Measurements from ENCODE around the gene SLC6A4. TPM values are rescaled to one million over a fixed set of nuclear protein-coding genes. Genes with fewer than 3 reads are reported as not detected.

Gene SLC6A4
- total and polyA plus RNA-seq, 2 experiments from 2014 or later, result 0.06 to 0.14 TPM

DNA sequence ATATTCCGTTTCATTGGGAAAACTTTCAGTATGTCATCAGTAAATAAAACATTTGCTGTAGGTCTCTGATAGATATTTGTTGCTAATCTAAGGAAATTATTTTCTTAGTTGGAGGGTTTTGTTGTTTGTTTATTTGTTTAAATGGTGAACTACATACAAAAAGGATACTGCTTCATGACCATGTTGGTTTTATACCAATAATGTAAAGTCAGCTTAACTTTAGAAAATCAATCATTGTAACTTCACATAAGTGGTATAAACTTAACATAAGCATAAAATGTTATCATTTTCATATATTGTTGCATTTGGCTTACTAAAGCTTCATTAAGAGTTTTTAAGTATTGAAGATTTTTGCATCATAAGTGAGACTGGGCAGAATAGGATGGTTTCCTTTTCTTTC is 60.9 kb downstream of the SLC6A4 start (continued):
- TF ChIP-seq, protein P1, sequence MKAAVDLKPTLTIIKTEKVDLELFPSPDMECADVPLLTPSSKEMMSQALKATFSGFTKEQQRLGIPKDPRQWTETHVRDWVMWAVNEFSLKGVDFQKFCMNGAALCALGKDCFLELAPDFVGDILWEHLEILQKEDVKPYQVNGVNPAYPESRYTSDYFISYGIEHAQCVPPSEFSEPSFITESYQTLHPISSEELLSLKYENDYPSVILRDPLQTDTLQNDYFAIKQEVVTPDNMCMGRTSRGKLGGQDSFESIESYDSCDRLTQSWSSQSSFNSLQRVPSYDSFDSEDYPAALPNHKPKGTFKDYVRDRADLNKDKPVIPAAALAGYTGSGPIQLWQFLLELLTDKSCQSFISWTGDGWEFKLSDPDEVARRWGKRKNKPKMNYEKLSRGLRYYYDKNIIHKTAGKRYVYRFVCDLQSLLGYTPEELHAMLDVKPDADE (IDR thresholded peaks at IDR 0.05), result no peak
- TF ChIP-seq, protein P2, sequence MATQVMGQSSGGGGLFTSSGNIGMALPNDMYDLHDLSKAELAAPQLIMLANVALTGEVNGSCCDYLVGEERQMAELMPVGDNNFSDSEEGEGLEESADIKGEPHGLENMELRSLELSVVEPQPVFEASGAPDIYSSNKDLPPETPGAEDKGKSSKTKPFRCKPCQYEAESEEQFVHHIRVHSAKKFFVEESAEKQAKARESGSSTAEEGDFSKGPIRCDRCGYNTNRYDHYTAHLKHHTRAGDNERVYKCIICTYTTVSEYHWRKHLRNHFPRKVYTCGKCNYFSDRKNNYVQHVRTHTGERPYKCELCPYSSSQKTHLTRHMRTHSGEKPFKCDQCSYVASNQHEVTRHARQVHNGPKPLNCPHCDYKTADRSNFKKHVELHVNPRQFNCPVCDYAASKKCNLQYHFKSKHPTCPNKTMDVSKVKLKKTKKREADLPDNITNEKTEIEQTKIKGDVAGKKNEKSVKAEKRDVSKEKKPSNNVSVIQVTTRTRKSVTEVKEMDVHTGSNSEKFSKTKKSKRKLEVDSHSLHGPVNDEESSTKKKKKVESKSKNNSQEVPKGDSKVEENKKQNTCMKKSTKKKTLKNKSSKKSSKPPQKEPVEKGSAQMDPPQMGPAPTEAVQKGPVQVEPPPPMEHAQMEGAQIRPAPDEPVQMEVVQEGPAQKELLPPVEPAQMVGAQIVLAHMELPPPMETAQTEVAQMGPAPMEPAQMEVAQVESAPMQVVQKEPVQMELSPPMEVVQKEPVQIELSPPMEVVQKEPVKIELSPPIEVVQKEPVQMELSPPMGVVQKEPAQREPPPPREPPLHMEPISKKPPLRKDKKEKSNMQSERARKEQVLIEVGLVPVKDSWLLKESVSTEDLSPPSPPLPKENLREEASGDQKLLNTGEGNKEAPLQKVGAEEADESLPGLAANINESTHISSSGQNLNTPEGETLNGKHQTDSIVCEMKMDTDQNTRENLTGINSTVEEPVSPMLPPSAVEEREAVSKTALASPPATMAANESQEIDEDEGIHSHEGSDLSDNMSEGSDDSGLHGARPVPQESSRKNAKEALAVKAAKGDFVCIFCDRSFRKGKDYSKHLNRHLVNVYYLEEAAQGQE (IDR thresholded peaks at IDR 0.05; ENCODE audit: unreplicated experiment), result no peak
- TF ChIP-seq ZNF114 (CRISPR knock-in tag; IDR thresholded peaks at IDR 0.05), result no peak

DNA sequence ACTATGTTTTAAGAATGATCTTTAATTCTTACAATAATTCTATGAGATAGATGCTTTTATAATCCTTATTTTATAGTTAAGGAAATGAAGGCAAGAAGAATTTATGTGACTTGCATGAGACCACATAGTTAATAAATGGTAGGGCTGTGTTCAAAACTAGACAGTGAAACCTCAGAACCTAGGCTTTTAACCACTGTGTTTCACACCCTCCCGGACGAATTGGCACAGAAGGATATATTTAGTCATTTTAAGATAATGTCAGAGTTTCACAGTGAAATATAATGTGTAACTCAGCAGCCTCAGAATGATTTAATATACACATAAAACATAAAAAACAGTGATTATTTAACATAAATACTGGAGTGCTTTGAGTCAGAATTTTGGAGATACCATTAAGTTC is 61.8 kb downstream of the SLC6A4 start:
- H3K4me3 Mint-ChIP-seq, result no peak overlapping the region
- no peaks in the 10 kb centered on the region for H3K79me2 ChIP-seq (replicated peaks; ENCODE audit: insufficient read depth)
- ATAC-seq, result no peak
- TF ChIP-seq NANOG (IDR thresholded peaks at IDR 0.05; ENCODE audit: borderline replicate concordance) (no peak), POLR2AphosphoS5 (IDR thresholded peaks at IDR 0.05; ENCODE audit: low read depth) (no peak), STAT1 (IDR thresholded peaks at IDR 0.05; ENCODE audit: unreplicated experiment) (no peak), EZH2 (IDR thresholded peaks at IDR 0.05; ENCODE audit: low read depth, unreplicated experiment) (no peak), JUNB (IDR thresholded peaks at IDR 0.05; ENCODE audit: unreplicated experiment) (no peak), CREB1 (CRISPR knock-in tag; IDR thresholded peaks at IDR 0.05; ENCODE audit: low read depth) (no peak), ZNF114 (CRISPR knock-in tag; IDR thresholded peaks at IDR 0.05) (no peak)
- TF ChIP-seq, protein P1 (IDR thresholded peaks at IDR 0.05), result no peak
- TF ChIP-seq, protein P3, sequence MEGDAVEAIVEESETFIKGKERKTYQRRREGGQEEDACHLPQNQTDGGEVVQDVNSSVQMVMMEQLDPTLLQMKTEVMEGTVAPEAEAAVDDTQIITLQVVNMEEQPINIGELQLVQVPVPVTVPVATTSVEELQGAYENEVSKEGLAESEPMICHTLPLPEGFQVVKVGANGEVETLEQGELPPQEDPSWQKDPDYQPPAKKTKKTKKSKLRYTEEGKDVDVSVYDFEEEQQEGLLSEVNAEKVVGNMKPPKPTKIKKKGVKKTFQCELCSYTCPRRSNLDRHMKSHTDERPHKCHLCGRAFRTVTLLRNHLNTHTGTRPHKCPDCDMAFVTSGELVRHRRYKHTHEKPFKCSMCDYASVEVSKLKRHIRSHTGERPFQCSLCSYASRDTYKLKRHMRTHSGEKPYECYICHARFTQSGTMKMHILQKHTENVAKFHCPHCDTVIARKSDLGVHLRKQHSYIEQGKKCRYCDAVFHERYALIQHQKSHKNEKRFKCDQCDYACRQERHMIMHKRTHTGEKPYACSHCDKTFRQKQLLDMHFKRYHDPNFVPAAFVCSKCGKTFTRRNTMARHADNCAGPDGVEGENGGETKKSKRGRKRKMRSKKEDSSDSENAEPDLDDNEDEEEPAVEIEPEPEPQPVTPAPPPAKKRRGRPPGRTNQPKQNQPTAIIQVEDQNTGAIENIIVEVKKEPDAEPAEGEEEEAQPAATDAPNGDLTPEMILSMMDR (conservative IDR thresholded peaks at IDR 0.05; ENCODE audit: low read depth in 2 of 2), result no peak
- TF ChIP-seq, protein P2 (IDR thresholded peaks at IDR 0.05; ENCODE audit: unreplicated experiment), result no peak

More for the DNA sequence above, 61.8 kb downstream of the SLC6A4 start:
- H3K27ac ChIP-seq (ENCODE audit: low read depth), result no peak overlapping the region
- DNase-seq (ENCODE audit: low spot score), result no peak
- H3K4me3 ChIP-seq, result no peak overlapping the region
- no peaks in the 10 kb centered on the region for H3K9me2 ChIP-seq (ENCODE audit: insufficient read depth)
- H3K27me3 ChIP-seq (ENCODE audit: insufficient read depth), result no peaks in the 10 kb centered on the region
- no peaks in the 10 kb centered on the region for H3K4me1 Mint-ChIP-seq
- H3K27me3 Mint-ChIP-seq (ENCODE audit: insufficient read depth, low read depth, poor library complexity), result peaks cover 4% of the 10 kb centered on the region
- H4K20me1 ChIP-seq (replicated peaks; ENCODE audit: insufficient read depth), result no peaks in the 10 kb centered on the region
- peaks cover 11% of the 10 kb centered on the region; the same call in 1 of the 2 replicates for H3K36me3 ChIP-seq (ENCODE audit: insufficient read depth)
- H3K36me3 Mint-ChIP-seq (ENCODE audit: low read depth), result peaks cover 18% of the 10 kb centered on the region; the same call in 2 of the 3 replicates
- no peaks in the 10 kb centered on the region for H3K9me3 Mint-ChIP-seq
- H3K4me2 ChIP-seq, result no peak overlapping the region
- H3K4me1 ChIP-seq (ENCODE audit: insufficient read depth), result no peaks in the 10 kb centered on the region
- H2AFZ ChIP-seq, result no peak overlapping the region
- H3F3A ChIP-seq (replicated peaks; ENCODE audit: low read depth), result no peaks in the 10 kb centered on the region
- H3K27ac Mint-ChIP-seq, result no peak overlapping the region
